IMR-90 (cell line): ENCODE measurements around the gene CA9. TPM values are rescaled to one million over a fixed set of nuclear protein-coding genes. Genes with fewer than 3 reads are reported as not detected.

Experiments
- ATAC-seq: fragments of 200-7000 bp; cut with Tn5 transposase; 2 replicates; pipeline ENCODE4 v1.9.1; 2020; ENCODE audit warnings: low read depth, mild to moderate bottlenecking, moderate library complexity
- BruUV-seq: library from RNA; stranded (reverse); fragments of 400-500 nt; replicated peaks from 2 replicates; lab custom pipeline; 2021; lab: Mats Ljungman, UMichigan
- CTCF ChIA-PET: fragments of 300-600 bp; formaldehyde crosslinking; extraction: SDS; loops from one replicate; lab custom pipeline; 2021; ENCODE audit warnings: antibody characterized with exemption; lab: Yijun Ruan, JAX
- POLR2A ChIA-PET: fragments of 300-600 bp; sonication (Branson Sonifier 250); formaldehyde crosslinking; loops from one replicate; lab custom pipeline; 2022; ENCODE audit warnings: antibody characterized with exemption; ENCODE audit not compliant: unreplicated experiment; lab: Charles Lee
- DNase-seq: peaks from one replicate; pipeline ENCODE4 v3.0.0; 2013
- H2AFZ ChIP-seq: replicated peaks from 2 replicates; pipeline ENCODE3; 2013; ENCODE audit warnings: low read length, mild to moderate bottlenecking; ENCODE audit not compliant: poor library complexity
- H2AK5ac ChIP-seq: 2 replicates; pipeline ENCODE4 v1.6.1; 2013; ENCODE audit warnings: low read depth, low read length, inconsistent platforms
- H2AK9ac ChIP-seq: replicated peaks from 2 replicates; pipeline ENCODE3; 2013; ENCODE audit warnings: mild to moderate bottlenecking, low read depth, low read length, moderate library complexity; ENCODE audit not compliant: poor library complexity
- H2BK120ac ChIP-seq: 2 replicates; pipeline ENCODE4 v1.6.1; 2013; ENCODE audit warnings: low read depth, low read length, inconsistent platforms
- H2BK15ac ChIP-seq: 3 replicates; pipeline ENCODE4 v1.6.1; 2013; ENCODE audit warnings: low read depth, low read length, inconsistent platforms
- H2BK20ac ChIP-seq: 2 replicates; pipeline ENCODE4 v1.6.1; 2013; ENCODE audit warnings: low read depth, mild to moderate bottlenecking, inconsistent platforms, low read length, moderate library complexity
- H2BK5ac ChIP-seq: 2 replicates; pipeline ENCODE4 v1.6.1; 2013; ENCODE audit warnings: mild to moderate bottlenecking, low read depth, low read length, inconsistent platforms; ENCODE audit not compliant: poor library complexity, severe bottlenecking
- H3K14ac ChIP-seq: replicated peaks from 2 replicates; pipeline ENCODE4 v1.6.1; 2013; ENCODE audit warnings: low read depth, low read length, inconsistent platforms
- H3K18ac ChIP-seq: 2 replicates; pipeline ENCODE4 v1.6.1; 2013; ENCODE audit warnings: low read depth, low read length, control low read depth
- H3K23ac ChIP-seq: 2 replicates; pipeline ENCODE4 v1.6.1; 2013; ENCODE audit warnings: low read depth, low read length, inconsistent platforms
- H3K27ac ChIP-seq: 2 replicates; pipeline ENCODE4 v1.5.1; 2013; ENCODE audit warnings: mild to moderate bottlenecking, control low read depth, low read length; ENCODE audit not compliant: insufficient read depth
- H3K27me3 ChIP-seq: 2 replicates; pipeline ENCODE4 v1.6.1; 2013; ENCODE audit warnings: low read length; ENCODE audit not compliant: control insufficient read depth, insufficient read depth
- H3K36me3 ChIP-seq: 2 replicates; pipeline ENCODE4 v1.6.1; 2013; ENCODE audit warnings: low read length, mixed read lengths; ENCODE audit not compliant: control insufficient read depth, insufficient read depth
- H3K4ac ChIP-seq: 2 replicates; pipeline ENCODE4 v1.6.1; 2013; ENCODE audit warnings: low read depth, low read length, inconsistent platforms
- H3K4me1 ChIP-seq: 2 replicates; pipeline ENCODE4 v1.6.1; 2013; ENCODE audit warnings: low read length, mixed read lengths; ENCODE audit not compliant: control insufficient read depth, insufficient read depth
- H3K4me2 ChIP-seq: 2 replicates; pipeline ENCODE4 v1.6.1; 2013; ENCODE audit warnings: low read depth, mild to moderate bottlenecking, control low read depth, low read length, moderate library complexity
- H3K4me3 ChIP-seq: 2 replicates; pipeline ENCODE4 v1.5.1; 2013; ENCODE audit warnings: low read depth, mild to moderate bottlenecking, control low read depth, low read length, moderate library complexity; ENCODE audit not compliant: insufficient read depth
- H3K56ac ChIP-seq: 2 replicates; pipeline ENCODE4 v1.6.1; 2013; ENCODE audit warnings: low read length, inconsistent platforms; ENCODE audit not compliant: insufficient read depth; ENCODE audit errors: extremely low read depth
- H3K79me1 ChIP-seq, 2 experiments: 2 replicates each; pipeline ENCODE4 v1.6.1; 2013; ENCODE audit warnings: low read length in 2 of 2, inconsistent platforms in 1 of 2, low read depth in 1 of 2
- H3K9ac ChIP-seq: 2 replicates; pipeline ENCODE4 v1.6.1; 2013; ENCODE audit warnings: low read depth, low read length, control low read depth
- H3K9me1 ChIP-seq: 2 replicates; pipeline ENCODE4 v1.6.1; 2013; ENCODE audit warnings: low read length, inconsistent platforms; ENCODE audit not compliant: insufficient read depth
- H3K9me3 ChIP-seq: 2 replicates; pipeline ENCODE4 v1.6.1; 2013; ENCODE audit warnings: low read length; ENCODE audit not compliant: control insufficient read depth, insufficient read depth
- H4K20me1 ChIP-seq: 2 replicates; pipeline ENCODE4 v1.6.1; 2013; ENCODE audit warnings: low read length, inconsistent platforms; ENCODE audit not compliant: insufficient read depth
- H4K5ac ChIP-seq: 2 replicates; pipeline ENCODE4 v1.6.1; 2013; ENCODE audit warnings: mild to moderate bottlenecking, low read depth, low read length, control low read depth
- H4K8ac ChIP-seq, 2 experiments: 2 replicates each; pipeline ENCODE4 v1.6.1; 2013; ENCODE audit warnings: low read depth in 2 of 2, low read length in 2 of 2, control low read depth in 1 of 2, inconsistent platforms in 1 of 2
- H4K91ac ChIP-seq: 2 replicates; pipeline ENCODE4 v1.6.1; 2013; ENCODE audit warnings: low read depth, low read length, inconsistent platforms; ENCODE audit not compliant: insufficient read depth
- BHLHE40 ChIP-seq: fragments of 150-350 bp; IDR thresholded peaks from 2 replicates; pipeline ENCODE4 v1.6.1; 2016; ENCODE audit warnings: mild to moderate bottlenecking, low read depth, low read length
- CEBPB ChIP-seq: IDR thresholded peaks from 2 replicates; pipeline ENCODE4 v1.6.1; 2012; ENCODE audit warnings: low read depth, low read length, improper control_type of control experiment
- CHD1 ChIP-seq: IDR thresholded peaks from 2 replicates; pipeline ENCODE4 v1.6.1; 2012; ENCODE audit warnings: low read depth, low read length, improper control_type of control experiment
- FOS ChIP-seq: fragments of 150-350 bp; IDR thresholded peaks from 2 replicates; pipeline ENCODE4 v1.6.1; 2016; ENCODE audit warnings: low read depth, low read length
- MAFK ChIP-seq: IDR thresholded peaks from 2 replicates; pipeline ENCODE4 v1.6.1; 2012; ENCODE audit warnings: low read depth, low read length, improper control_type of control experiment
- MAZ ChIP-seq: IDR thresholded peaks from 2 replicates; pipeline ENCODE4 v1.6.1; 2012; ENCODE audit warnings: low read depth, mild to moderate bottlenecking, low read length, improper control_type of control experiment, moderate library complexity, borderline replicate concordance
- NFE2L2 ChIP-seq: fragments of 150-350 bp; IDR thresholded peaks from 2 replicates; pipeline ENCODE4 v1.6.1; 2016; ENCODE audit warnings: low read depth, mild to moderate bottlenecking, low read length
- POLR2A ChIP-seq: IDR thresholded peaks from 2 replicates; pipeline ENCODE4 v1.6.1; 2012; ENCODE audit warnings: mild to moderate bottlenecking, low read depth, low read length
- RAD21 ChIP-seq: IDR thresholded peaks from 2 replicates; pipeline ENCODE4 v1.6.1; 2012; ENCODE audit warnings: low read length, improper control_type of control experiment
- RFX5 ChIP-seq: IDR thresholded peaks from 2 replicates; pipeline ENCODE4 v1.8.0; 2012; ENCODE audit warnings: low read depth, mild to moderate bottlenecking, low read length, moderate library complexity
- SMC3 ChIP-seq: fragments of 150-350 bp; IDR thresholded peaks from 2 replicates; pipeline ENCODE4 v1.6.1; 2016; ENCODE audit warnings: low read depth, mild to moderate bottlenecking, antibody characterized with exemption, low read length, moderate library complexity
- WGBS, 2 experiments: methylation state at CpG; one replicate each; pipeline versions ENCODE4 v1.1.5 to v1.1.7; 2013; ENCODE audit warnings: missing lambda C conversion rate in 2 of 2; ENCODE audit not compliant: insufficient read length in 1 of 2; ENCODE audit errors: extremely low coverage in 2 of 2; 5-methylcytosine and 5-hydroxymethylcytosine counted together
- dilution Hi-C: fragments of 300-500 bp; cut with HindIII; formaldehyde crosslinking; loops from one replicate; pipeline ENCODE4 v1.14.3; 2018; ENCODE audit warnings: low sequenced_read_pairs; ENCODE audit not compliant: unreplicated experiment
- in situ Hi-C: fragments of 300-500 bp; cut with MboI; formaldehyde crosslinking; loops from 3 replicates; pipeline ENCODE4 v1.14.3; 2019; ENCODE audit warnings: low sequenced_read_pairs, inconsistent platforms, mixed read lengths
- intact Hi-C: fragments of 100-400 bp; cut with micrococcal nuclease; formaldehyde crosslinking; loops from 2 replicates; pipeline ENCODE4 v1.10.0; 2022
- polyA plus RNA-seq, 3 experiments: library from polyadenylated mRNA; depleted of rRNA; stranded (reverse); fragments of >200 nt; gene quantifications; 2 replicates each; pipeline ENCODE4 v1.2.3, GENCODE V29; 2012; ENCODE audit warnings: low replicate concordance in 1 of 3
- total RNA-seq: library from RNA; depleted of rRNA; stranded (reverse); fragments of >200 nt; gene quantifications from 2 replicates; pipeline ENCODE4 v1.2.3, GENCODE V29; 2012
- TF ChIP-seq, protein P1 (sequence below): conservative IDR thresholded peaks from 2 replicates; pipeline ENCODE4 v1.5.1; 2012; ENCODE audit warnings: mild to moderate bottlenecking, low read depth, low read length, improper control_type of control experiment
- TF ChIP-seq, protein P2 (sequence below): fragments of 150-350 bp; IDR thresholded peaks from 2 replicates; pipeline ENCODE4 v1.6.1; 2017; ENCODE audit warnings: mild to moderate bottlenecking, antibody characterized with exemption, low read length, low read depth
- TF ChIP-seq, protein P3 (sequence below): fragments of 150-350 bp; IDR thresholded peaks from 2 replicates; pipeline ENCODE4 v1.6.1; 2016; ENCODE audit warnings: low read depth, mild to moderate bottlenecking, low read length, moderate library complexity, borderline replicate concordance

CA9 gene
- total and polyA plus RNA-seq, 2 of the 4 experiments (the other 2 are of a cell fraction) = 0.54 to 3.9 TPM

DNA sequence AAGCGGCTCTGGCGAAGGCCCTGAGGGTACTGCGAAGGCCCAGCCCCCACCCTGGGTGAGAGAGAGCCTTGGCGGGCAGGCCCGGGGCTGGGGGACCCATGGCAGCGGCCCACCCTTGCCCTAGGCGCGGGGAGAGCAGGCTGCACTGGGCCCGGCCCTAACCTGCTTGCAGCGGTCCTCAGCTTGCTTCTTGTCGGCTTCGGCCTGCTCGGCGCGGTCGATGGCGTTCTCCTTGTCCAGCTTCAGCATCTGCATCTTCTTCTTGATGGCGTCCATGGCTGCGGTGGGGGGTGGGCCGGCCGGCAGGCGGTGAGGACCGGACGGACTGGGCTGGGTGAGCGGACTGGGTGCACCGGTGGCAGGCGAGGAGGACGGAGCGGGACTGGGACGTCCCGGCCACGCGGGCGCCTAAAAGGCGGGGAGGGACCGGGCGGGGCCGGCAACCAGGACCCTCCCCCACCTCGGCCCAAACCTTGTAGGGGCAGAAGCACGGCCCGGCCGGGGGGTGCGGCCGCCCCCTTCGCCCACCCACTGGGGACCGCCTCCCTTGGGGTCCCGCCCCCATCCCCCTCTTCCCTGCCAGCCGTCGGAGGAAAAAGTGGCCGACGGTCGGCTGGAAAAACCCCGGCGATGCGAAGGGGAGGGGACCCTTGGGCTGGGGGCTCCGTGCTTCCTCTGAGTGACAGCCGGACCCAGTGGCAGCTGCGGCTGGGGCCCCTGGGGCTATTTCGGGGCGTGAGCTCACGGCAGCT lies 16.0 kb downstream of the CA9 start, which contains the start of gene TPM2:
Gene TPM2 (minus strand): TSS at position 384 of the 752 bp plus-strand sequence. CDS start 108 bp downstream, at position 276.
- Histone ChIP-seq H2BK15ac (peak within 1 kb of the TSS; percentile 95; the same call in 2 of the 3 replicates), H2BK20ac (peak within 1 kb of the TSS; percentile 82), H4K91ac (peak within 1 kb of the TSS; percentile 99), H3K56ac (peak within 1 kb of the TSS; percentile 97), H3K18ac (peak within 1 kb of the TSS; percentile 93), H3K27ac (peak within 1 kb of the TSS; percentile 98), H4K8ac (peak within 1 kb of the TSS; percentile 93 to 98), H4K5ac (peak within 1 kb of the TSS; percentile 73), H2BK120ac (peak within 1 kb of the TSS; percentile 86), H2AK9ac (peak within 1 kb of the TSS; percentile 98), H4K20me1 (peaks cover 50% of the 10 kb centered on the region), H3K79me1 (peaks cover 0 to 60% of the 10 kb centered on the region in 2 experiments; a peak in 3 of 4 replicates), H3K9me1 (peaks cover 19% of the 10 kb centered on the region), H3K4me2 (peak within 1 kb of the TSS; percentile 97), H3K14ac (peak within 1 kb of the TSS; percentile 100), H3K27me3 (no peaks in the 10 kb centered on the region), H3K9me3 (no peaks in the 10 kb centered on the region), H3K4me1 (peaks cover 26% of the 10 kb centered on the region), H3K36me3 (peaks cover 33% of the 10 kb centered on the region), H2BK5ac (peak within 1 kb of the TSS; percentile 98), H3K4me3 (peak within 1 kb of the TSS; percentile 83), H3K23ac (peak within 1 kb of the TSS; percentile 96), H3K4ac (peak within 1 kb of the TSS; percentile 99), H2AFZ (peak within 1 kb of the TSS; percentile 85), H2AK5ac (peak within 1 kb of the TSS; percentile 97), H3K9ac (peak within 1 kb of the TSS; percentile 98)
- in situ Hi-C loops = no loop called here
- ATAC-seq = peak; percentile 66
- 0% methylated on average over 13 of the region's 61 CpGs; no CpG with 5 or more reads in 1 of the 2 experiments for WGBS, 2 experiments
- ChIA-PET CTCF (interaction anchor here (0.7 to 1.2 kb wide), 2 partner anchors 29 to 38 kb away, joined by 3 to 4 read pairs; no protein-coding TSS in a partner anchor), POLR2A (interaction anchor here (0.5 to 2.6 kb wide), 12 partner anchors 9 to 204 kb away, joined by 3 to 25 read pairs (median 5); partner anchors contain the start of gene TLN1)
- DNase-seq = peak; percentile 90
- dilution Hi-C loops = no loop called here
- intact Hi-C loops = loop anchor here (2.0 to 10.0 kb wide), 3 partner anchors 32 to 85 kb away; partner anchors contain the start of genes CCDC107, RMRP and TESK1
- TSS peak; percentile 63 for BruUV-seq
- no peak for TF ChIP-seq SMC3
- no peak for TF ChIP-seq CEBPB
- TF ChIP-seq MAFK = no peak
- TF ChIP-seq MAZ = peak; percentile 69; the same call in 1 of the 2 replicates
- no peak for TF ChIP-seq CHD1
- TF ChIP-seq NFE2L2 = no peak
- TF ChIP-seq RFX5 = no peak
- TF ChIP-seq RAD21 = no peak
- peak; percentile 99 for TF ChIP-seq POLR2A
- no peak for TF ChIP-seq FOS
- TF ChIP-seq, protein P1, sequence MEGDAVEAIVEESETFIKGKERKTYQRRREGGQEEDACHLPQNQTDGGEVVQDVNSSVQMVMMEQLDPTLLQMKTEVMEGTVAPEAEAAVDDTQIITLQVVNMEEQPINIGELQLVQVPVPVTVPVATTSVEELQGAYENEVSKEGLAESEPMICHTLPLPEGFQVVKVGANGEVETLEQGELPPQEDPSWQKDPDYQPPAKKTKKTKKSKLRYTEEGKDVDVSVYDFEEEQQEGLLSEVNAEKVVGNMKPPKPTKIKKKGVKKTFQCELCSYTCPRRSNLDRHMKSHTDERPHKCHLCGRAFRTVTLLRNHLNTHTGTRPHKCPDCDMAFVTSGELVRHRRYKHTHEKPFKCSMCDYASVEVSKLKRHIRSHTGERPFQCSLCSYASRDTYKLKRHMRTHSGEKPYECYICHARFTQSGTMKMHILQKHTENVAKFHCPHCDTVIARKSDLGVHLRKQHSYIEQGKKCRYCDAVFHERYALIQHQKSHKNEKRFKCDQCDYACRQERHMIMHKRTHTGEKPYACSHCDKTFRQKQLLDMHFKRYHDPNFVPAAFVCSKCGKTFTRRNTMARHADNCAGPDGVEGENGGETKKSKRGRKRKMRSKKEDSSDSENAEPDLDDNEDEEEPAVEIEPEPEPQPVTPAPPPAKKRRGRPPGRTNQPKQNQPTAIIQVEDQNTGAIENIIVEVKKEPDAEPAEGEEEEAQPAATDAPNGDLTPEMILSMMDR = no peak
- no peak for TF ChIP-seq BHLHE40
- TF ChIP-seq, protein P2, sequence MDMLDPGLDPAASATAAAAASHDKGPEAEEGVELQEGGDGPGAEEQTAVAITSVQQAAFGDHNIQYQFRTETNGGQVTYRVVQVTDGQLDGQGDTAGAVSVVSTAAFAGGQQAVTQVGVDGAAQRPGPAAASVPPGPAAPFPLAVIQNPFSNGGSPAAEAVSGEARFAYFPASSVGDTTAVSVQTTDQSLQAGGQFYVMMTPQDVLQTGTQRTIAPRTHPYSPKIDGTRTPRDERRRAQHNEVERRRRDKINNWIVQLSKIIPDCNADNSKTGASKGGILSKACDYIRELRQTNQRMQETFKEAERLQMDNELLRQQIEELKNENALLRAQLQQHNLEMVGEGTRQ = no peak
- TF ChIP-seq, protein P3, sequence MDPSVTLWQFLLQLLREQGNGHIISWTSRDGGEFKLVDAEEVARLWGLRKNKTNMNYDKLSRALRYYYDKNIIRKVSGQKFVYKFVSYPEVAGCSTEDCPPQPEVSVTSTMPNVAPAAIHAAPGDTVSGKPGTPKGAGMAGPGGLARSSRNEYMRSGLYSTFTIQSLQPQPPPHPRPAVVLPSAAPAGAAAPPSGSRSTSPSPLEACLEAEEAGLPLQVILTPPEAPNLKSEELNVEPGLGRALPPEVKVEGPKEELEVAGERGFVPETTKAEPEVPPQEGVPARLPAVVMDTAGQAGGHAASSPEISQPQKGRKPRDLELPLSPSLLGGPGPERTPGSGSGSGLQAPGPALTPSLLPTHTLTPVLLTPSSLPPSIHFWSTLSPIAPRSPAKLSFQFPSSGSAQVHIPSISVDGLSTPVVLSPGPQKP = no peak
